ENCODE measurements around the gene PRKCH. TPM values are rescaled to one million over a fixed set of nuclear protein-coding genes. Genes with fewer than 3 reads are reported as not detected.

Gene PRKCH
- total RNA-seq, 1 experiment from 2014 or later: 5.2 TPM

DNA sequence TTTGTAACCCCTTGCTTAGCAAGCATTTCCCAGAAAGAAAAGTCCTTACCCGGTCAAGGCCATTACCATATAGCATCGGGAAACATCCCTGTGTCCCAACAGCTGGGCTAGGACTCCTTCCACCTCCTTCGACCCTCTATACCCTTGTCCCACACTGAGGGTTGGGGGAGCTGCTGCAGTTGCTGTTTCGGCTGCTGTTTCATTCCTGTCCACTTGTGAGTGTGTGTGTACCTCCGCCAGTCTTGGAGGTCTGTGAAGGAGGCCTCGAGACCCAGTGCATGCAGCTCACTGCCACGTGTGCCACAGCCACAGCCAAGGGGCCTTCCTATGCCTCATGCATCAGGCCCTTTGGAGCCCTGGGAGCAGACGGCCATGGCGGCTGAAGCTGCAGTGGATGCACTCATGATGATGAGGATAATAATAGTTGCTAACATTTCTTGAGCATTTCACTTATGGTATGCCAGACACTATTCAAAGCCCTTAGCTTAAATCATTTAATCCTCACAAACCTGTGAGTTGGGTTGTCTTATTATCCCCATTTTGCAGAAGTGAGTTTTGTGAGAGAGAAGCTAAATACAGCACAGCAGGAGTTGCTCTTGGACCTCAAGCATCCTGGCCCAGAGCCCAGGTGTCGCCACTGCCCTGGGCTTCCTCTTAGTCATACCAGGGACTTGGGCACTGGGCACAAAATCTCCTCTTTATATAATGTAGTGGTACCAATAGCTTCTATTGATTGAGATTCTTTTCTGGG, 156.5 kb downstream of the PRKCH start:
- no peak for DNase-seq
- Histone ChIP-seq H3K79me2 (ENCODE audit: insufficient read depth, low read length) (no peaks in the 10 kb centered on the region), H3K18ac (ENCODE audit: insufficient read length, low read depth, low read length) (no peak overlapping the region), H2BK120ac (ENCODE audit: low read depth, low read length, poor library complexity, severe bottlenecking) (no peak overlapping the region), H4K91ac (ENCODE audit: insufficient read length, low read depth, low read length) (no peak overlapping the region), H3K9me3 (ENCODE audit: control insufficient read depth, low read depth, low read length) (no peaks in the 10 kb centered on the region), H2BK15ac (ENCODE audit: low read depth, low read length) (no peak overlapping the region), H4K8ac (replicated peaks; ENCODE audit: insufficient read length, low read depth, low read length) (no peak overlapping the region), H2BK5ac (ENCODE audit: insufficient read length, low read length) (no peak overlapping the region), H3K79me1 (ENCODE audit: insufficient read depth, low read depth, low read length, poor library complexity, severe bottlenecking) (no peaks in the 10 kb centered on the region), H3K9ac (ENCODE audit: extremely low read depth, insufficient read length, low read length) (no peak overlapping the region), H3K4ac (ENCODE audit: low read depth, low read length) (no peak overlapping the region), H3K4me1 (ENCODE audit: insufficient read depth, low read length) (peaks cover 1% of the 10 kb centered on the region; the same call in 1 of the 2 replicates), H3K56ac (ENCODE audit: insufficient read length, low read depth, low read length) (no peak overlapping the region), H2BK20ac (ENCODE audit: low read depth, low read length, poor library complexity, severe bottlenecking) (no peak overlapping the region), H4K5ac (ENCODE audit: insufficient read length, low read depth, low read length) (no peak overlapping the region), H3K23me2 (ENCODE audit: insufficient read length, low read depth, low read length, poor library complexity, severe bottlenecking) (no peaks in the 10 kb centered on the region), H3K4me2 (ENCODE audit: insufficient read depth, insufficient read length, low read length) (no peak overlapping the region), H4K20me1 (ENCODE audit: control insufficient read depth, insufficient read depth, insufficient read length) (no peaks in the 10 kb centered on the region), H3T11ph (ENCODE audit: low read length) (no peak overlapping the region), H2AK5ac (ENCODE audit: insufficient read length, low read length) (no peak overlapping the region), H3K27me3 (ENCODE audit: insufficient read depth, low read length) (no peaks in the 10 kb centered on the region), H2BK12ac (ENCODE audit: insufficient read length, low read depth, low read length) (no peak overlapping the region), H3K14ac (ENCODE audit: insufficient read depth, low read length) (peak overlapping the region; percentile 47; the same call in 1 of the 2 replicates), H3K23ac (ENCODE audit: insufficient read length, low read depth, low read length) (no peak overlapping the region), H3K27ac (ENCODE audit: insufficient read length, low read depth, low read length) (no peak overlapping the region), H2AFZ (ENCODE audit: low read length) (no peak overlapping the region)
- peaks cover 29 to 41% of the 10 kb centered on the region in 2 experiments for H3K4me1 Mint-ChIP-seq
- H3K9me3 Mint-ChIP-seq: no peaks in the 10 kb centered on the region
- H3K27ac Mint-ChIP-seq: no peak overlapping the region; a peak in 2 of 7 replicates
- no peaks in the 10 kb centered on the region; the same call in 1 of the 2 replicates for H3K27me3 Mint-ChIP-seq (ENCODE audit: low read depth)
- TF ChIP-seq, protein P1, sequence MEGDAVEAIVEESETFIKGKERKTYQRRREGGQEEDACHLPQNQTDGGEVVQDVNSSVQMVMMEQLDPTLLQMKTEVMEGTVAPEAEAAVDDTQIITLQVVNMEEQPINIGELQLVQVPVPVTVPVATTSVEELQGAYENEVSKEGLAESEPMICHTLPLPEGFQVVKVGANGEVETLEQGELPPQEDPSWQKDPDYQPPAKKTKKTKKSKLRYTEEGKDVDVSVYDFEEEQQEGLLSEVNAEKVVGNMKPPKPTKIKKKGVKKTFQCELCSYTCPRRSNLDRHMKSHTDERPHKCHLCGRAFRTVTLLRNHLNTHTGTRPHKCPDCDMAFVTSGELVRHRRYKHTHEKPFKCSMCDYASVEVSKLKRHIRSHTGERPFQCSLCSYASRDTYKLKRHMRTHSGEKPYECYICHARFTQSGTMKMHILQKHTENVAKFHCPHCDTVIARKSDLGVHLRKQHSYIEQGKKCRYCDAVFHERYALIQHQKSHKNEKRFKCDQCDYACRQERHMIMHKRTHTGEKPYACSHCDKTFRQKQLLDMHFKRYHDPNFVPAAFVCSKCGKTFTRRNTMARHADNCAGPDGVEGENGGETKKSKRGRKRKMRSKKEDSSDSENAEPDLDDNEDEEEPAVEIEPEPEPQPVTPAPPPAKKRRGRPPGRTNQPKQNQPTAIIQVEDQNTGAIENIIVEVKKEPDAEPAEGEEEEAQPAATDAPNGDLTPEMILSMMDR (conservative IDR thresholded peaks at IDR 0.05): no peak
- H3K4me3 Mint-ChIP-seq: no peak overlapping the region
- H3K36me3 Mint-ChIP-seq (ENCODE audit: insufficient read depth in 1 of 3, low read depth in 3 of 3): no peaks in the 10 kb centered on the region
- no CpG with 5 or more reads among the region's 10 CpGs for WGBS (ENCODE audit: extremely low coverage, insufficient read length, low lambda C conversion rate)
